Activated CD4-positive, alpha-beta T cell treated with anti-CD3 and anti-CD28 coated beads, Interleukin-2, amount 50 U/mL, for 24 hours (primary cell): ENCODE measurements around the gene TGM4.

Experiments
- DNase-seq, 2 donors: peaks; one replicate each; pipeline ENCODE4 v3.0.0-alpha.2; 2020; ENCODE audit warnings: low read depth in 1 of 2, low spot score in 1 of 2

The TGM4 gene

GRCh38 chr3:44950275-44950734, 75.9 kb downstream of the TGM4 start:
- DNase-seq: no peak

GRCh38 chr3:44952689-44953088, 78.3 kb downstream of the TGM4 start:
- DNase-seq: no peak

- no peak for DNase-seq
Observed at GRCh38 chr3:44954304-44954703, 79.9 kb downstream of the TGM4 start.

- no peak for DNase-seq
Observed at GRCh38 chr3:44954962-44955361, 80.6 kb downstream of the TGM4 start.

- no peak for DNase-seq
Observed at GRCh38 chr3:44955917-44956316, 81.5 kb downstream of the TGM4 start.

- no peak for DNase-seq
Observed at GRCh38 chr3:44957986-44958385, 83.6 kb downstream of the TGM4 start.

- DNase-seq: no peak
Observed at GRCh38 chr3:44958386-44958785, 84.0 kb downstream of the TGM4 start.

GRCh38 chr3:44960387-44961026, 86.1 kb downstream of the TGM4 start:
- DNase-seq: no peak

- no peak for DNase-seq
Observed at GRCh38 chr3:44961888-44962287, 87.5 kb downstream of the TGM4 start.

- no peak for DNase-seq
Observed at GRCh38 chr3:44962621-44963393, 88.4 kb downstream of the TGM4 start.

- no peak for DNase-seq
Observed at GRCh38 chr3:44963571-44964325, 89.3 kb downstream of the TGM4 start.
